GM19468 (cell line): Measurements from ENCODE around the gene SPATA33.
A peak's percentile ranks its signal among the peaks of the same experiment; 100 is the strongest.
"Not testable (repeated sequence)": the region's sequence is repeated elsewhere in the genome, so short reads cannot be mapped to it uniquely, and the experiment has no call there.

Experiments used
- ATAC-seq: cut with Tn5 transposase; IDR thresholded peaks from one replicate; pipeline ENCODE4 v1.9.1; 2021; ENCODE audit warnings: mild to moderate bottlenecking, moderate library complexity, moderate number of reproducible peaks; ENCODE audit not compliant: unreplicated experiment; ENCODE audit errors: extremely low read depth

Gene SPATA33

DNA sequence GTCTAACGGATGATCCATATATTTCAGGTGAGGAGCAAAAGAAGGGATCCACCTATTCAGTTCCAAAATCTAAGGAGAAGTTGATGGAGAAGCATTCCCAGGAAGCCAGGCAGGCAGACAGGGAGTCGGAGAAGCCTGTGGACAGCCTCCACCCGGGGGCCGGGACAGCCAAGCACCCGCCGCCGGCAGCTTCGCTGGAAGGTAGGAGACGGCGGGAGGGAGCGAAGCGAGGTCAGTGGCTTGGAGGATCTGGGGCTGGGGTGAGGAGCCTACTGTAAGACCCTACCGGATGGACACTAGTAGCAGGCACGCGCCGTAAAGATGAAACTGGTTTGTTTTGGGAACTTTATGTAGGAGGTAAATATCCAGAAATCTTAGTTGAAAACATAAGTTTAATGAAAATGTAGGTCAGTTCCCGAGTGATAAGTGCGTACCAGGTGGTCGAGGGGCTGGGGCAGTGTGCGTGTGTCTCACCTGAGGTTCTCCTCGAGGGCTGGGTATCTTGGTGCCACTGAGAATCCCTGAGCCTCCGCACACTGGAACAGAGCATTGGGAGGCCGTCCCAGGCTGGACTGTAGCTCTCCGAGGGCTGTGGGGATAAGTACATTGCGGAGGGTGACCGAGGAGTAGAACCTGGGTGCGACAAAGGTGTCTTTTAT is 714 bp downstream of the SPATA33 start:
- no peak for ATAC-seq

DNA sequence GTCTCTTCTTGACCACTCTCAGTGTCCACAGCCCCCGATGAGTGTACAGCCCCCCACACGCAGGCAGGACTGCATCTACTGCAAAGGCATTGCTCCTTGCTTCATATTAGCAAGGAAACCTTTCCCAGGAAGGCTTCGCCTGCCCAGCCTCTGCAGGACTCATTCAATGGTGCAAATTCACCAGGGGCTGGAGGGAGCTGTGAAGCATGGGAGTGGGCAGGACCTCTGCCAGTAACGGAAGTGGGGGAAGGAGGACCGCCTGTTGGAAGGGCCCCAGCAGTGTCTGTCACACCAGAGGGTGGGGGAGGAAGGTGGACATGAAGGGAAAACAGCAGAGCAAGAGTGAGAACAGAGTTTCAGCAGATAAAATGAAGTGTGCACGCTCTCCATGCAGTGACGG is 2.5 kb downstream of the SPATA33 start:
- no peak for ATAC-seq

DNA sequence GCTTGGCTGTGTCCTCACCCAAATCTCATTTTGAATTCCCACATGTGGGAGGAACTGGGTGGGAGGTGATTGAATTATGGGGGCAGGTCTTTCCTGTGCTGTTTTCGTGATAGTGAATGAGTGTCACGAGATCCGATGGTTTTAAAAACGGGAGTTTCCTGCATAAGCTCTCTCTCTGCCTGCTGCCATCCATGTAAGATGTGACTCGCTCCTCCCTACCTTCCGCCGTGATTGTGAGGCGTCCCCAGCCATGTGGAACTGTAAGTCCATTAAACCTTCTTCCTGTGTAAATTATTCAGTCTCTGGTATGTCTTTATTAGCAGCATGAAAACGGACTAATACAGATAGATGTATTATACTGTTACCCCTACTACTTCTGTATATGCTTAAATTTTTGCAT is 3.6 kb downstream of the SPATA33 start:
- ATAC-seq = no peak

DNA sequence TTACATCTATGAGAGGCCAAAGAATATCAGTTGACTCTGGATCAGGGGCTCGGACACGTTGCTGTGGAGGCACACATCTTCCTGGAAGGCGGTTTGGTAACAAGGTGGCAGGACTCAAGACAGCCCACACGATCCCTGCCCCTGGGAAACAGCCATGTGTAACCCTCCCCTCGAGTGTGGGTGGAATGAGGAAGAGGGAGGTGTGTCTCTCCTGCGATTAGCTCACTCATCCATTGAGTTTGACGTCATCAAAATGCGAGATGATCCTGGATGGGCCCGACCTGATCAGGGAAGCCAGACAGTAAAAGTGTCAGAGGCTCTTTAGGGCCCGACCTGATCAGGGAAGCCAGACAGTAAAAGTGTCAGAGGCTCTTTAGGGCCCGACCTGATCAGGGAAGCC is 6.6 kb downstream of the SPATA33 start:
- not testable (repeated sequence) for ATAC-seq

DNA sequence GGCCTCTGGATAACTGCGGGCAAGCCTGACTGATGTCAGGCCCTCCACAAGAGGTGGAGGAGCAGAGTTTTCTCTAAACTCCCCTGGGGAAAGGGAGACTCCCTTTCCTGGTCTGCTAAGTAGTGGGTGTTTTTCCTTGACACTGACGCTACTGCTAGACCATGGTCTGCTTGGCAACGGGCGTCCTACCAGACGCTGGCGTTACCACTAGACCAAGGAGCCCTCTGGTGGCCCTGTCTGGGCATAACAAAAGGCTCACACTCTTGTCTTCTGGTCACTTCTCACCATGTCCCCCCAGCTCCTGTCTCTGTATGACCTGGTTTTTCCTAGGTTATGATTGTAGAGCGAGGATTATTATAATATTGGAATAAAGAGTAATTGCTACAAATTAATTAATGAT is 9.4 kb downstream of the SPATA33 start:
- not testable (repeated sequence) for ATAC-seq

DNA sequence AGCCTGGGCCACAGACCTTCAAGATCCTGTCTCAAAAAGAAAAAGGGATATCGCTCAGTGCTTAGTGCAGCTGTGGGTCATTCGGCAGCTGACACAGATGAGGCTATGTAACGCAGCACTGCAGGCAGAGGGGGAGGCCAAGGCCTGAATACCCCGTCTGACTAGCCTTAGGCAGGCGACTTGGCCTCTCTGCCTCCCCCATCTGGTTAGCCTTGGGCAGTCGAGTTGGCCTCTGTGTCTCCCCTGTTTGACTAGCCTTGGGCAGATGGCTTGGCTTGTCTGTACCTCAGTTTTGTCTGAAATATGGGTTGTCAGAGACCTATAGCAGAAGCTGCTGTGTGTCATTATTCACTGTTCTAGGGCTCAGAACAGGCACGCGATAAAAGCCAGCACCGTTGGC is 10.0 kb downstream of the SPATA33 start:
- ATAC-seq = no peak

DNA sequence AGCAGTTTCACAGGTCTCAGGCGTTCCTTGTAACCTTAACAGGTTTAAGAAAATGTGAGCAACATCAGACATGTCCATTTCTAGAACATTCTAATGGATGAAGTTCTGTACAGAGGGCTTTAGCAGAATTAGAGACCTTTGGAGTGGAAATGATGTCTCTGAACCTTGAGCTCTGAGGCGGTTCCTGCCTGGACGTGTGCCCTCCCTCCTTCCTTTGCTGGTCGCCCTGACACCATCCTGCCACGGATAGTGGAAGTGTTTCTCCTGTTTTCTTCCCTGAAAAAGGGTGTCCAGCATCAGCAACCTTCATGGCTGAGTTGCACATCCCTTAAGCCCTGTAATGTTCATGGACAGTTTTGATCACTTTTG is 11.1 kb downstream of the SPATA33 start:
- no peak for ATAC-seq

DNA sequence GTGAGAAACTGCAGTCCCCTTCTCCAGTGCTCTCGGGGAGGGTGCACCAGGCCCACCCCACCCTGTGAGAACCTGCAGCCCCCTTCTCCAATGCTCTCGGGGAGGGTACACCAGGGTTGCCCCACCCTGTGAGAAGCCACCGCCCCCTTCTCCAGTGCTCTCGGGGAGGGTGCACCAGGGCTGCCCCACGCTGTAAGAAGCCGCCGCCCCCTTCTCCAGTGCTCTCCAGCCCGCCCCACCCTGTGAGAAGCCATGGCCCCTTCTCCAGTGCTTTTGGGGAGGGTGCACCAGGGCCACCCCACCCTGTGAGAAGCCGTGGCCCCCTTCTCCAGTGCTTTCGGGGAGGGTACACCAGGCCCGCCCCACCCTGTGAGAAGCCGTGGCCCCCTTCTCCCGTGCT is 12.1 kb downstream of the SPATA33 start:
- no peak for ATAC-seq

DNA sequence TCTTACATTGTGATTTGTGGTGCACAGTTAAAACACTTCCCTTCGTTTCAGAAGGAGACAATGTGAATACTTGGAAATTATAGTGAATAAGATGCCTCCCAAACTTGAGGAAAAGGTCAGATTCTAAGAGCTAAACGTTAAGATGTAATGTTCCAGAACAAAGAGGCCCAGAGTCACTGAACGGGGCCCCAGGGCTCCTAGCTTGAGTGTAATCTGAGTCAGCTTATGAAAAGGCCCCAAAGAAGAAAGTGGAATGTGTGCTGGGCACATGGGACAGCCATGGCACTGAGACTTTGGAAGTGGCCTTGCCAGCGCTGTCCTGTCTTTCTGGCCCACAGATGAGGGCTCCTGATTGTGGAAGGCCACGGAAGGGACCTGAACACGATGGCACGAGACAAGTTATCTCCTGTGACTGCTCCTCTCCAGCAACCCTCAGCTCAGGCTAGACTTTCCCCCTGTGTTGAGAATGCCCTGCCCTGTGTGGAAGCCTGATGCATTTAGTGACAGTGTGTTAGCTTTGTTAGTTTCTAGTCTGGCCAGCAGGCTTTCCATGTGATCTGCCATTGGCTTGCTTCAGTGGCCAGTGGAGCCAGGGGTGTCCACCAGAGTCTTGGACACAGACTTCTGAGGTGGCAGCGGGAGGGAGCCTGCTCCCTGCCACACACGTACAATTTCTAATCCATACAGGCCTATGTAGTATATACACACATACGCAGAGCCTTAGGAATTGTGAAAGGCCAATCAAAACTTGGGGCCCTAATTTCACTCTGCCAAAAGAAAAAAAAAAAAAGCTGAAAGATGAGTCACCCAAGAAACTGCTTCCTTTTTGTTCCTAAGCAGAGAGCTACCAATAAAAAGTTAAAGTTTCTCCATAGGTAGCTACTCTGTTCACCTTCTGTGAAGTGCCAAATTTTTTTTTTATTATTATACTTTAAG is 13.1 kb downstream of the SPATA33 start:
- ATAC-seq = no peak

DNA sequence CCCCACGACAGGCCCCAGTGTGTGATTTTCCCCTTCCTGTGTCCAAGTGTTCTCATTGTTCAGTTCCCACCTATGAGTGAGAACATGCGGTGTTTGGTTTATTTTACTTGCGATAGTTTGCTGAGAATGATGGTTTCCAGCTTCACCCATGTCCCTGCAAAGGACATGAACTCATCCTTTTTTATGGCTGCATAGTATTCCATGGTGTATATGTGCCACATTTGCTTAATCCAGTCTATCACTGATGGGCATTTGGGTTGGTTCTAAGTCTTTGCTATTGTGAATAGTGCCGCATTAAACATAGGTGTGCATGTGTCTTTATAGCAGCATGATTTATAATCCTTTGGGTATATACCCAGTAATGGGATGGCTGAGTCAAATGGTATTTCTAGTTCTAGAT is 13.9 kb downstream of the SPATA33 start:
- ATAC-seq = not testable (repeated sequence)

DNA sequence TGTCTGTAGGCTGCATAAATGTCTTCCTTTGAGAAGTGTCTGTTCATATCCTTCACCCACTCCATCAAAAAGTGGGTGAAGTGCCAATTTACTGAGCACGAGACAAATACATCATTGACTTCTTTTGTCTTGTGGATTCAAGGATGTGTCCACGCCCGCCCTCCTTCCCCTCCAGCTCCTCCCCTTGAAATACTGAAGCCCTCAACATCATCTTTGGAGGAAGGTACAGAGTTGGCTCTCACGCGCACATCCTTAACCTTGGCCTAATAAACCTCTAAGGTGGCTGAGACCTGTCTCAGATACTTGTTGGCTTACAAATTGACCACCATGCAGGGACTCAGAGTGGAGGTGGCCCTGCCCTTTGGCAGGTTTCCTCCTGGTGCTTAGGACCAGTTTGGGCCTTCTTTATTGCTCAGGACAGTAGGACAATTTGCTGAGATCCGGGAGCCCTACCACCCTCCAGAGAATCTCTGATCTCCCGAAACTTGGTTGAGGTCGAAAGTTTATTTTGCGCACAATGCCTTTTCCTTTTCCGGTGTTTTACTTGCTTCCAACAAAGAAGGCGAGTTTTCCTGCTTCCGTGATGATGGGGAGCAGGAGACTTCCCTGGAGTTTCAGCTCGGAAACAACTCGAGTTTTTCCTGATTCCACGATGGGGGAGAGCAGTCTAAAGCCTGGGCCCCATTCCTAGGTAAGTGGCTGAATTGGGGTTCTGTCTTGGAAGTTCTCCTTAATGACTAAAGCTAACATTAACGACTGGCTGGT is 14.7 kb downstream of the SPATA33 start:
- no peak for ATAC-seq

DNA sequence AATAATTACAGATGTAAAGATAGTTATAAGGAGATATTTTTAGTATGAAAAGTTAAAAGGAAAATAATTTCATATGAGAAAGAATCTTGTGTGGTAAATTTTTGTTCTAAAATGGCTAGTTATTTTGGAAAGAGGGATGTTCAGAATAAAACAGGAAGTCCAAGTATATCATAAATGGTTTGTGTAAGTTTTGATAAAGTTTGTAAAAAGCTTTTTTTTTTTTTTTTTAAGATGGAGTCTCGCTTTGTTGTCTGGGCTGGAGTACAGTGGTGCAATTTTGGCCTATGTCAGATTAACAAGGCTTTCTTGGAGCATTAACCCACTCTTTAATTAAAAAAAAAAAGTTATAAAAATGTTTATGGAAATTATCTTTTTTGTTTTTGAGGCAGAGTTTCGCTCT is 20.6 kb downstream of the SPATA33 start:
- ATAC-seq = no peak

DNA sequence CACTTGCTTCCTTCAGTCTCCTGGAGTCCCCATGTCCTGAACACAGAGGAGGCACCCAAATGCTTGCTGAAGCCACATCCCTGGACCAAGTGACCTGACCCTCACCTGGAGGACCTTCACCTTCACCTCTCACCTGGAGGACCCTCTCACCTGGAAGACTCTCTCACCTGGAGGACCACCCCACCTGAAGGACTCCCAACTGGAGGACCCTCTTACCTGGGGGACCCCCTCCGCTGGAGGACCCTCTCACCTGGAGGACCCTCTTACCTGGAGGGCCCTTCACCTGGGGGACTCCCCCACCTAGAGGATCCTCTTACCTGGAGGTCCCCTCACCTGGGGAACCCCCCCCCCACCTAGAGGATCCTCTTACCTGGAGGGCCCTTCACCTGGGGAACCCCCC is 28.3 kb downstream of the SPATA33 start:
- no peak for ATAC-seq

DNA sequence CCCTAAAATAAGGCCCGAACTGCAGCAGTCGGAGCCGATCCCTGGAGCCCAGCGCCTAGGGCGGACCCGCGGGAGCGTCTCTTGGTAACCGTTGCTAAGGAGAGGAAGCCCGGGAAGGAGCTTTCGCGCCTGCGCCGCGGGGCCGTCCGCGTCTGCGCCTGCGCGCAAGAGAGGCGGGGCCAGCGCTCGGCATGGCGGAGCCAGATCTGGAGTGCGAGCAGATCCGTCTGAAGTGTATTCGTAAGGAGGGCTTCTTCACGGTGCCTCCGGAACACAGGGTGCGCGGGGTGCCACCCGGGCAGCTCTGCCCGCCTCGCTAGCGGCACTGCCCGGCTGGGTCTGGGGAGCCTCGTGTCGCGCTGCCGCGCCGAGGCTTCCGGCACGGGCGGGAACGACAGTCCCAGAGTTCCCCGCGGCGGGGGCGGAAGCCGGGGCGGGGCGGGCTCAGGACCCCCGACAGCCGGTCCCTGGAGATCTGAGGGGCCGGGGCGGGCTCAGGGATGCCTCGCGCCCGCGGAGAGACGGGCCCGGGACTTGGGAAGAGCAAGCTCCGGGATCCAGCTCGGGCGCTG is 29.0 kb downstream of the SPATA33 start, which contains the start of gene CDK10:
Gene CDK10, plus strand, starts transcription at position 170 of the 572 bp plus-strand sequence. Its CDS starts 22 bp downstream, at position 192.
- ATAC-seq = peak; percentile 55

DNA sequence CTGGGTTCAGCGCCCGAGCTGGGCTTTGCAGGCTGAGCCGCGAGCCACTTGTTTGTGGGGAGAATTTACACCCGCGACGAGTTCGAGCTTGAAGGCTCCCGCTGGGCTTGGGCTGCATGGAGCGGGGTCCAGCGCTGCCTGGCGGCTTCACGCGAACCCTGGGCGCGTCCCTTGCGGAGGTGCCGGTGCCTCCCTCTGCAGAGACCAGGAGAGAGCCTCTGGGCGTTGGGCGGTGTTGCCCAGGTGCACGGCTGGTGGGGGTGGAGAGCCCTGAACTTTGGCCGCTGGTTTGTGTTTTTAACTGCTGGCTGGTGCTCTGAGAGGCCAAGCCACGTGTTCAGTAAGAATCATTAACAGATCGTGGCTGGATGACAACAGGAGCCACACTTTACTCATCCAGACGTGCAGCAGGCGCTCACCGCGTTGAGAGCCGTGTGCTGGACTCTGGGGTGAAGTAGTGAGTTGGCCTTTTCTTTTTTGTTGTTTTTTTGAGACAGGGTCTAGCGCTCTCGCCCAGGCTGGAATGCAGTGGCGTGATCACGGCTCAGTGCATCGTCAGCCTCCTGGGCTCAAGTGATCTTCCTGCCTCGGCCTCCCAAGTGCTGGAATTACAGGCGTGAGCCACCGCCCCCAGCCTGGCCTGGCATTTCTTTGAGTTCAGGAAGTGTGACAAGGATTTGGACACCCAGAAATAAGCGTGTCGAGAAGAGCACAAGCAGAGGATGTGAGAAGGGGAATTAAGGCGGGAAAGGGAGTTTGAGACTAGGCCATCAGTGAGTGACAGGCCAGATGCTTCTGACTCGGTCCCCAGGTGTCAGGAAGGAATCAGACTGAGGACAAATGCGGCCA is 29.7 kb downstream of the SPATA33 start:
- ATAC-seq = no peak

DNA sequence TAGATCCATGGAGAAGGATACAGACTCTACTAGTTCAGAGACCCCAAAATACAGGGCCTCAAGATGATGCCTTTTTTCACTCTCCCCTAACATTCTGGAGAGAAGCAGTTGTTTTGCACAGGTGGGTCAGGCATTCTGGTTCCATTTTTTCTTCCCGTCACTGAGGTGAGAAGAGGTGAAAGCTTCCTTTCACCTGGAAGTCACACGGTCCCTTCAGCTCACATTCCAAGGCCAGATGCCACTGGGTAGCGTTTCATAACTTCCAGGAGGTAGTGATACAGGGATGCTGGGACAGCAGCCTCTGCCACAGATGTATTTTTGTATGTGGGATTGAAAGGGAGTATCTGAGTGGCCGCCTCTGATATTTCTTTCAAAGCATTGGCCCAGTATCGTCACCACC is 30.8 kb downstream of the SPATA33 start:
- no peak for ATAC-seq

DNA sequence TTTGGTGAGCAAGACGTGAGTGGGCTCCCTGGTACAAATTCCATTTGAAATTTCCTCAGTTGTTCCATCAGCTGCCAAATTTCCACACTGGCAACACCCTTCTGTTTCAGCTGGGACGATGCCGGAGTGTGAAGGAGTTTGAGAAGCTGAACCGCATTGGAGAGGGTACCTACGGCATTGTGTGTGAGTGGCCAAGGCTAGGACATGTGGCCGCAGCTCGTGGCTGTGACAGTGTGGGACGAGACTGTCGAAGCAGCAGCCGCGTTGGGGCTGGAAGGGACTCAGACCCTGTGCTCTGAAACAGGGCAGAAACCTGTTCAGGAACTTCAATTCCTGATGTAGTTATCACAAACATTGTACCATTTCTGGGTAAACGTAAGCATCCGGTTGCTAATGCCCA is 31.5 kb downstream of the SPATA33 start:
- ATAC-seq = no peak

DNA sequence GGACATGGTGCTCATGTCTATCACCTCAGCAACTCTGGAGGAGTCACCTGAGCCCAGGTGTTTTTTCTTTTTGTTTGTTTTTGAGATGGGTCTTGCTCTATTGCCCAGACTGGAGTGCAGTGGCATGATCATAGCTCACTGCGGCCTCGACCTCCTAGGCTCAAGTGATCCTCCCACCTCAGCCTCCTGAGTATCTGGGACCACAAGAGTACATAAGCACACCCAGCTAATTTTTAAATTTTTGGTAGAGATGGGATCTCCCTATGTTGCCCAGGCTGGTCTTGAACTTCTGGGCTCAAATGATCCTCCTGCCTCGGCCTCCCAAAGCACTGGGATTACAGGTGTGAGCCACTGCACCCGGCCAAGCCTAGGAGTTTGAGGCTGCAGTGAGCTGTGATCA is 32.0 kb downstream of the SPATA33 start:
- ATAC-seq = not testable (repeated sequence)

DNA sequence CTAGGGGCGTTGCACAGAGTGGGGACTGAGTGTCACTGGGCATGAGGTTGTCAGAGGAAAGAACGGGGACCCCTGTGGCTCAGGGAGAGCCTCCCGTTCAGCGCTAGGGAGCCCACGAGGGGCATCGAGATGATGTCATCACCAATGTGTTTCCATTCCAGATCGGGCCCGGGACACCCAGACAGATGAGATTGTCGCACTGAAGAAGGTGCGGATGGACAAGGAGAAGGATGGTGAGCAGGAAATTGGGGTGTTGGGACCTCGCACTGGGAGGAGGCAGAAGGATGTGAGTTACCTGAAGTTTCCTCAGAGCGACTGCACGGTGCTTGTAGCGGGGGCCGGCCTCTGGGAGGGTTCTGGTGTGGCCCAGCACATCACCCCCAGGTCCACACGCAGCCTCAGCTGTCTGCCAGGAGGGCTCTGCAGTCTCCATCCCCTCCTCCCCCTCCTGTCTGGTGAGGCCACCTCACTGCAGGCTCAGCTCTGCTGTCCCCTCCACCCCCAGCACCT is 32.8 kb downstream of the SPATA33 start:
- ATAC-seq = no peak
